Astrocyte of the cerebellum (primary cell): Measurements from ENCODE around the gene CARD18.
"Not testable (repeated sequence)": the region's sequence is repeated elsewhere in the genome, so short reads cannot be mapped to it uniquely, and the experiment has no call there.

Experiments used
- DNase-seq: peaks from one replicate; pipeline ENCODE4 v3.0.0-alpha.2; 2011; ENCODE audit warnings: low read depth
- H3K4me3 ChIP-seq: 2 replicates; pipeline ENCODE4 v1.5.1; 2011; ENCODE audit warnings: mild to moderate bottlenecking, low read depth, low read length, moderate library complexity
- CTCF ChIP-seq: IDR thresholded peaks from 2 replicates; pipeline ENCODE4 v1.5.1; 2012; ENCODE audit warnings: low read length, low read depth, moderate library complexity, mild to moderate bottlenecking; ENCODE audit errors: missing control alignments
- in situ Hi-C: cut with HindIII; loops from 2 replicates; pipeline ENCODE4 v1.10.0; 2017; ENCODE audit warnings: low sequenced_read_pairs

Gene CARD18

GRCh38 chr11:105124756-105125155, 14.8 kb downstream of the CARD18 start:
- no peak overlapping the region for H3K4me3 ChIP-seq
- no peak for DNase-seq
- in situ Hi-C loops: no loop called here
- TF ChIP-seq CTCF: no peak

GRCh38 chr11:105111145-105111944, 28.2 kb downstream of the CARD18 start:
- TF ChIP-seq CTCF: no peak
- in situ Hi-C loops: no loop called here
- DNase-seq: no peak
- no peak overlapping the region for H3K4me3 ChIP-seq

- no peak for DNase-seq
- in situ Hi-C loops: no loop called here
- no peak overlapping the region for H3K4me3 ChIP-seq
- TF ChIP-seq CTCF: no peak
These were observed 28.9 kb downstream of the CARD18 start for GRCh38 chr11:105110688-105111030.

- no peak for TF ChIP-seq CTCF
- no peak overlapping the region for H3K4me3 ChIP-seq
- DNase-seq: no peak
- in situ Hi-C loops: no loop called here
These were observed 29.5 kb downstream of the CARD18 start for GRCh38 chr11:105109855-105110687.

- no peak for TF ChIP-seq CTCF
- in situ Hi-C loops: no loop called here
- DNase-seq: no peak
- no peak overlapping the region for H3K4me3 ChIP-seq
These were observed 30.2 kb downstream of the CARD18 start for GRCh38 chr11:105109321-105109720.

- no peak for TF ChIP-seq CTCF
- no peak overlapping the region for H3K4me3 ChIP-seq
- in situ Hi-C loops: no loop called here
- DNase-seq: no peak
These were observed 31.3 kb downstream of the CARD18 start for GRCh38 chr11:105108247-105108646.

- H3K4me3 ChIP-seq, DNase-seq, in situ Hi-C loops: not testable (repeated sequence)
These were observed 32.2 kb downstream of the CARD18 start for GRCh38 chr11:105107226-105107825.
